HG03039 (cell line): ENCODE data around the gene SLC5A2.
"Not testable (repeated sequence)": the region's sequence is repeated elsewhere in the genome, so short reads cannot be mapped to it uniquely, and the experiment has no call there.

Experiments used
- ATAC-seq: cut with Tn5 transposase; IDR thresholded peaks from one replicate; pipeline ENCODE4 v1.9.1; 2021; ENCODE audit warnings: mild to moderate bottlenecking, moderate library complexity; ENCODE audit not compliant: unreplicated experiment

The SLC5A2 gene

GRCh38 chr16:31483081-31483480, at the start of gene SLC5A2:
TSS of gene SLC5A2 (plus strand) at chr16:31483123. CDS start at chr16:31483137, 14 bp downstream.
- no peak for ATAC-seq

DNA sequence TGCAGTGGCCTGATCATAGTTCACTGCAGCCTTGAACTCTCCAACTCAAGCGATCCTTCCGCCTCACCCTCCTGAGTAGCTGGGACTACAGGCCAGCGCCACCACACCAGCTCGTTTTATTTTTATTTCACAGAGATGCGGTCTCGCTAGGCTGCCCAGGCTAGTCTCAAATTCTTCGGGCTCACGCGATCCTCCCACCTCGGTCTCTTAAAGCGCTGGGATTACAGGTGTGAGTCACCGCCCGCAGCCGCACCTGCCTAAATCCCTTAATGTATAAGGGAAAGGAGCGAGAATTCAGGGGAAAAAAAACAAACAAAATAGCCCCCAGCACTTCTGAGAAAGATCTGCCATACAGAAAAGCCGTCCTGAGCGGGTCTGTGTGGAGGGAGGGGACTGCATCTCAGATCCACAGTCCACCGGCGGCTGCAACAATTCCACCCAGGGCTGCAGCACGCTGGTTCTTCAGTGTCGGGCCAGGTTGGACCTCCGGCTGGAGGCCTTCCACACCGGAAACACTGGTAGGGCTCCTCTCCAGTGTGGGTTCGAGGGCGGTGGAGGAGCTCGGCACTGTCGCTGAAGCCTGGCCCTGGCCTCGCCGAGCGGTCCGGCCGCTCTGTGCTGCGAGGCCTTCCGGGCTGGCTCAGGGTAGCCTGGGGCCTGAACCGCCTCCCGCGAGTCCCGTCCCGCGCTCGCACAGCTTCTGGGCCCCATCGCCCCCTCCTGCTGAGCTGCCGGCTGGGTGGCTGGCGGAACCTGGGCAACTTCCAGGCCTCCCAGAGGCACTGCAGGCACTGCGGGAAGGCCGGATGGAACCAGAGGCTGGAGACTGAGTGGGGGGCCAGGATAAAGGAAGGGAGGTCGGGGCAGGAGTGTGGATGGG, 47.3 kb upstream of the SLC5A2 start:
- ATAC-seq = no peak

GRCh38 chr16:31436221-31437045, 46.5 kb upstream of the SLC5A2 start:
- ATAC-seq = no peak

GRCh38 chr16:31438414-31438813, 44.5 kb upstream of the SLC5A2 start:
- no peak for ATAC-seq

- ATAC-seq = not testable (repeated sequence)
Observed at GRCh38 chr16:31439023-31439422, 43.9 kb upstream of the SLC5A2 start.

DNA sequence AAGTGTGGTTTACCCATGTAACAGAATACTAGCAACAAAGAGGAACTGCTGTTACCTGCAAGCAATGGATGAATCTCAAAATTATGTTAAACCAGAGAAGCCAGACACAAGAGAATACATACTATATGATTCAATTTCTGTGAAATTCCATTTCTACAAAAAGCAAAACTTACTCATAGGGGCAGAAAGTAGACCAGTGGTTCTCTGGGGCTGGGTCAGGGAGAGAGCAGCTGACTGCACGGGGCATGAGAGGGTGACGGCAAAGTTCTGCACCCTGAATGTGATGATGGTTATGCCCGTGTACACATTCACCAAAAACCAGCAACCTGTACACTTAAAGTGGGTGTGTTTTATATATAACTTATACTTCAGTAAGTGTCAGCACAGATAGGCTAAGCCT, 43.4 kb upstream of the SLC5A2 start:
- no peak for ATAC-seq

- no peak for ATAC-seq
Observed at GRCh38 chr16:31440516-31441184, 42.3 kb upstream of the SLC5A2 start.

DNA sequence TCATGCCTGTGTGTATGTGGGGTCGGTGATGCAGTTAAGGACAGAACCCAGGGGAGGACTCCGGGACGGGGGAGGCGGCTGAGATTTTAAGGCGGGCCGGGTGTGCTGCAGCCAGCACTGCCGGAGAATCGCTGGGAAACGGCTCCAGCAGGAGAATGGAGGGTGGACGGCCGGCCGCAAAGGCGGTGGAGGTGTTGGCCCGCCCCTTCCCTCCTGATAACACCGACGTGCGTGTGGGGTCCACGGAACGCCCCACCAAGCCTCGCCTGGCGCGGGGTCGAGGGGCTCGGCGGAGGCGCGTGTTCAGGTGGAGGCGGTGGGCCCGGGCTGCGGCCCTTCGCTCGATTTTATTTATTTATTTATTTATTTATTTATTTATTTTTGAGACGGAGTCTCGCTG, 41.0 kb upstream of the SLC5A2 start:
- ATAC-seq = no peak

- ATAC-seq = not testable (repeated sequence)
Observed at GRCh38 chr16:31445931-31446330, 37.0 kb upstream of the SLC5A2 start.

DNA sequence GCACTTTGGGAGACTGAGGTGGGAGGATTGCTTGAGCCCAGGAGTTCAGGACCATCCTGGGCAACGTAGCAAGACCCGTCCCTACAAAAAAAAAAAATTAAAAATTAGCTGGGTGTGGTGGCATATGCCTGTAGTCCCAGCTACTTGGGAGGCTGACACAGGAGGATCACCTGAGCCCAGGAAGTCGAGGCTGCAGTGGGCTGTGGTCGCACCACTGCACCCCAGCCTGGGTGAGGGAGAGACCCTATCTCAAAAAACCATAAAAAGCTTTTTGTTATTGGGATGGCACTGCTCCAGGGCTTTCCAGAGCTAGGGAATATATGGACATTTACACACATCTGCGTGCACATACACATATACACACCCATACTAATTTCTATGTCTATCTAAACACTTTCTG, 31.7 kb upstream of the SLC5A2 start:
- ATAC-seq = no peak

- no peak for ATAC-seq
Observed at GRCh38 chr16:31451681-31452351, 31.1 kb upstream of the SLC5A2 start.

DNA sequence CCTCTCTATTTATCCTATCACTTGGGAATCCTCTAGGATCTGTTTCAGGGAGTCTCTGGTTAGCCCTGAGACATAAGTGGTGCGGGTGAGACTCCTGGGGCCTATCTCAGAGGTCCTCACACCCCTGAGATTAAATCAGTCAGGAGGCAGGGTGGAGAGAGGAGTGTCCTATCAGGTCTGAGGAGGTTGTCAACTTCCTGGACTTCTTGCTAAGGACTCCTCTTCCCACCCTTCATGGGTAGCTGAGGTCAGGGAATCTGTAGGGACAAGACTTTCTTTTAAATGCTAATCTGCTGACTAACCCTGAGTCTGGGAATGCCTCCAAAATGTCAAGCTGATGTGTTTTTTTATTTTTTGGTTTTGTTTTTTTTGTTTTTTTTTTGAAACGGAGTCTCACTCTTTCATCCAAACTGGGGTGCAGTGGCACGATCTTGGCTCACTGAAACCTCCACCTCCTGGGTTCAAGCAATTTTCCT, 30.3 kb upstream of the SLC5A2 start:
- ATAC-seq = no peak

DNA sequence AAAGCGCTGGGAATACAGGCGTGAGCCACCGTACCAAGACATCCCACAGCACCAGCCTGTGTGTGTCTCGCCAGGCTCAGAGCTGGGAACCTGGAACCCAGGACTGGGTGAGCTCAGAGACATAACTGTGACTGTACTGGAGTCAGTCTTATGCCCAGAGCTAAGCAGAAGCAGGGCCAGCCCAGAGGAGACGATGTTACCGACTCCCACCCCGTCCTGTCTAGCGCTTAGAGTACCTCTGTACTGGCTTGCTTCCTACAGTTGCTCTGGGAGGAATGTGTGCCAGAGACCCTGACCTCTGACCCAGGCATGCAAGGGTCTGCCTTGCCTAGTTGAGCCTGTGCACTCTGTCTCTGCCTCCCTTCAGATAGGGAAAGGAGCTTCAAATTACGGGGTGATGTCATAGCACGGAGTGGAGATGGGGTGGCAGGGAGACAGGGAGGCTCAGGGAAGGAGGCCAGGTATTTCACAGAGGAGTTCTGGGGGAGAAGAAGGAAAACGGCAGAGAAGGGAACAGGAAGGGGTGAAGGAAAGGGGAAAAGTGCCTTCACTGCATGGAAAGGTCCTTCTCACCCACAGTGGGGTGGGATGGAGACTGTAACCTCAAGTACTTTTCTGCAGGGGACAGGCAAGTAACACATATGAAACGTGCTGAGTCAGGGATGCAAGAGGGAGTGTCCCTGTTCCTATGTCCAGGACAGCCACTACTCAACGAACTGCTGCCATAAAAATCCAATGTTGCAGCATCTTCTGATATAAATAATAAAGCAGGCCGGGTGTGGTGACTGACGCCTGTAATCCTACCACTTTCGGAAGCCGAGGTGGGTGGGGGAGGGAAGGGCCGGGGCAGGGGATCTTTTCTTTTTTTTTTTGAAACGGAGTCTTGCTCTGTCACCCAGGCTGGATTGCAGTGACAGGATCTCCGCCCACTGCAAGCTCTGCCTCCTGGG, 29.4 kb upstream of the SLC5A2 start:
- ATAC-seq = no peak

GRCh38 chr16:31455601-31456314, 27.2 kb upstream of the SLC5A2 start:
- no peak for ATAC-seq

DNA sequence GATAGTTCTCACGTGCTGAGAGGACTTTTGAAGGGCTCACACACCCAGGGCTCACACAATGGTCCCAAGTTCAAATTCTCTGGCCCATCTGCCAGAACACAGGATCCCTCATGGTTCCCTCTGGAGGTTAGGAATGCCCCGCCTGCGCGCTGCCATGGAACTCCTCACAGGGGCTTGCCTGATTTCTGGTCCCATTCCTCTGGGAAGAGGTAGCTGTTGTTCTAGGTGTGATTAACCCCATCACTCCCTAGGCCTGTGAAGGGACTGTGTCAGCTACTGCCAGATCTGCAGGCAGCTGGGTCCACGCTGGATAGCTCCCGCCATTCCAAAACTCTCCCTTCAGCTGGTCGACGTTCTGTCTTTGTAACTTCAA, 25.9 kb upstream of the SLC5A2 start:
- ATAC-seq = no peak

DNA sequence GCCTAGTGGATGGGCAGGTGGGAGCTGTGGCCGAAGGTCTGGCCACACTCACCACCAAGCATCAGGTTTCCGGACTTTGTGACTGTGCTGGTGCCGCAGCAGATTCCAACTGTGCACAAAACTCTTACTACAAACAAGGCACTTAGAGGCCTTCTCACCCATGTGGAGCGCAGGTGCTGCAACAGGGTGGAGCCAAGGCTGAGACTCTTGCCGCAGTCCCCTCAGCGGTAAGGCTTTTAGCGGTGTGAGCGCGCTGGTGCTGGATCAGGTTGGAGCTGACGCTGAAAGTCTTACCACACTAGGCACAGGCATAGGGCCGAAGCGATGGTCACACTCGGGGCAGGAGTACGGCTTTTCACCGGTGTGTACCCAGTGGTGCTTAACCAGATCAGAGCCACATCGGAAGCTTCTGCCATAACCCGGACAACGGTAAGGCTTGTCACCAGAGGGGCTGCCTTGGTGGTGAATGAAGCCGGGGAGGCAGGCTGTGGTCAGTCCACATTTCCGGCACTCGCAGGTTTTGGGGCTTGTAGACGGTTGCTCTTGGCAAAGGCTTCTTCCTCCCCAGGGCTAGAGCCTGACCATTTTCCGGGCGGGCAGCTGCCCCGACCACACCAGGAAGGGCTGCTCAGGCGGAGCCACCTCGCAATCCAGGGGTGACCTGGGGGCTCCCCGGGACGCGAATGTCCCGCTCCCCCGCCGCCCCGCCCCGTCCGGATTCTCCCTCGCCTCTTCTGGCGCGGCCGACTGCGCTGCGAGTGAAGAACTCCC, 24.7 kb upstream of the SLC5A2 start:
- ATAC-seq = peak; percentile 1

GRCh38 chr16:31458844-31459686, 23.9 kb upstream of the SLC5A2 start, which contains the start of gene ARMC5:
TSS of gene ARMC5 (plus strand) at chr16:31459501. CDS start at chr16:31459525, 24 bp downstream.
- ATAC-seq = peak; percentile 69
